Astrocyte of the spinal cord (primary cell): ENCODE data around the gene IQGAP2.

Source experiments
- DNase-seq: peaks from one replicate; pipeline ENCODE4 v3.0.0; 2011; ENCODE audit warnings: low read depth, low spot score
- H3K4me3 ChIP-seq: 2 replicates; pipeline ENCODE4 v1.5.1; 2011; ENCODE audit warnings: low read depth, mild to moderate bottlenecking, low read length, moderate library complexity
- CTCF ChIP-seq: IDR thresholded peaks from 2 replicates; pipeline ENCODE4 v1.5.1; 2012; ENCODE audit warnings: low read depth, mild to moderate bottlenecking, low read length, inconsistent platforms
- in situ Hi-C: cut with HindIII; loops from 2 replicates; pipeline ENCODE4 v1.10.0; 2017; ENCODE audit warnings: low sequenced_read_pairs

IQGAP2 gene

GRCh38 chr5:76443066-76443800 lies 40.1 kb downstream of the IQGAP2 start:
- DNase-seq: no peak
- no peak for TF ChIP-seq CTCF
- no peak overlapping the region for H3K4me3 ChIP-seq
- in situ Hi-C loops: no loop called here

GRCh38 chr5:76445063-76445462 lies 42.0 kb downstream of the IQGAP2 start:
- DNase-seq: no peak
- H3K4me3 ChIP-seq: no peak overlapping the region
- in situ Hi-C loops: no loop called here
- TF ChIP-seq CTCF: no peak

- no peak for DNase-seq
- TF ChIP-seq CTCF: no peak
- in situ Hi-C loops: no loop called here
- no peak overlapping the region for H3K4me3 ChIP-seq
Measured at GRCh38 chr5:76445830-76446229, 42.7 kb downstream of the IQGAP2 start.

- no peak for TF ChIP-seq CTCF
- DNase-seq: no peak
- in situ Hi-C loops: no loop called here
- H3K4me3 ChIP-seq: no peak overlapping the region
Measured at GRCh38 chr5:76446776-76447175, 43.7 kb downstream of the IQGAP2 start.

GRCh38 chr5:76449606-76450005 lies 46.5 kb downstream of the IQGAP2 start:
- in situ Hi-C loops: no loop called here
- DNase-seq: no peak
- H3K4me3 ChIP-seq: no peak overlapping the region
- TF ChIP-seq CTCF: no peak

GRCh38 chr5:76450054-76450453 lies 47.0 kb downstream of the IQGAP2 start:
- H3K4me3 ChIP-seq: no peak overlapping the region
- in situ Hi-C loops: no loop called here

More at GRCh38 chr5:76450054-76450453, 47.0 kb downstream of the IQGAP2 start:
- DNase-seq: no peak
- TF ChIP-seq CTCF: no peak
